HG02610 (cell line): Measurements from ENCODE around the gene UGT1A6.

Source experiments
- ATAC-seq: cut with Tn5 transposase; IDR thresholded peaks from one replicate; pipeline ENCODE4 v1.9.1; 2021; ENCODE audit warnings: mild to moderate bottlenecking, moderate library complexity; ENCODE audit not compliant: unreplicated experiment

Gene UGT1A6

DNA sequence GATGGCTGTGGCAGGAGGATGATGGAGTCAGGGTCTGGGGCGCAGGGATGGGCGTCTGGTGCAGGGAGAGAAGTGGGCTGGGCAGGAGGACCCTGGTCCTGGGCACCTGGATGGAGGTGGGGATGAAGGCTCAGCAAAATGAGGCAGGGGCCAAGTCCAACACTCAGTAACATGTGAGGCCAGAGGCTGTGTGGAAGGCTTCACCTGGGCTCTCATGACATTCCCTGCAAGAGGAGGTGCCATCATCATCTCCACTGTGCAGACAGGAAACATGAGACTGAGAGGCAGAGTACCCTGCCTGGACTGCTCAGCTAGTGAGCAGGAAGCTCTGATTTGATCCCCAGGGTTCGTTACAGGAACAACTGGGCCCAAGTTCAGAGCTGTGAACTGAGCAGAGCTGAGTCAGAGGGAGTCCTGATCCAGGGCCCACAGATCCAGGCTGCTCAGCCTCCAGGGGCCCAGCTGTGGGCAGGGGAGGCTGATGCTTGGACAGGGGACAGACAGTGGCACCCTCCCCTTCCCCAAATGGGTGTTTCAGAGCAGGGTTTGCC, 124.7 kb downstream of the UGT1A6 start:
- ATAC-seq: no peak

GRCh38 chr2:233817995-233818638, 125.4 kb downstream of the UGT1A6 start:
- no peak for ATAC-seq

DNA sequence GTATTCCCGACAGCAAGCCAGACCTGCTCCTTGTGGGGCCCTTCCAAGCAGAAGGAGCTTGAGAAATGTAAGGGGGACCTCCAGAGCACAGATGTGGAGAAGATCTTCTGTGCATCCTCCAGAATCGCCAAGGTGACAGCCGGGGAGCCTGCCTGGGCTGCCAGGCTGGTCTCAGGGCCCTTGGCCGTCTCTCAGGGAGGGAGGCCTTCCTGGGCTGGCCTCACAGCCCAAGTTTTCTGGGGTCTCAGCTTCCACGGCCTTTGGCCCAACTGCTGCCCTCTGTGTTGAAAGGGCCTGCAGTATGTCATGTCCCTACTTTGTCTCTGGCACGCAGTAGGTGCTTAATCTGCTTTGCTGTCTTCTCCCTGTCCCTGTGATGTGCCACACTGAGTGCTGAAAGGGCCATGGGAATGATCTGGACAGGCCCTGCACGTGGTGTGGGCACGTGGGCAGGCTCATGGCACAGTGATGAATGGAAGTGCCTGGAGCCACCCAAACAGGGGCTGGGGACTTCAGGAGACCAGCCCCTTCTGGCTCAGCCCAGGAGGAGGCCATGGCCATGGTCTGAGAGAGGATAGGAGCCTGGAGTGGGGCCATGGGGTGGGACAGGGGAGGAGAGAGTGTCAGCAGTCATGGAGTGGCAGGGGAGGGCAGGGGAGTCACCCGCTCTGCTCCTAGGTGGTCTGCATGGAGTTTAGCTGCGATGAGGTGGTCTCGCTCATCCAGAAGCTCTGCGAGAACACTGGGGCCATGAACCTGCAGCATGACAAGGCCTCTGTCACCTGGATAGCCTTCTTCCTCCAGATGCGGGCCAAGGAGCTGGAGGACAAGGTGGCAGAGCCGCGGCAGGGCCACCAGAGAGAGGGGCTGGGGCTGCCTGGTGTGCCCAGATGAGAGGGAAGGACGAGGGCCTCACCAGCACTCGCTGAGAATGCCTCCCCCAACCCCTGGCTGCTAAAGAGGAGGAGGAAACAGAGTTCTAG, 126.2 kb downstream of the UGT1A6 start:
- no peak for ATAC-seq

DNA sequence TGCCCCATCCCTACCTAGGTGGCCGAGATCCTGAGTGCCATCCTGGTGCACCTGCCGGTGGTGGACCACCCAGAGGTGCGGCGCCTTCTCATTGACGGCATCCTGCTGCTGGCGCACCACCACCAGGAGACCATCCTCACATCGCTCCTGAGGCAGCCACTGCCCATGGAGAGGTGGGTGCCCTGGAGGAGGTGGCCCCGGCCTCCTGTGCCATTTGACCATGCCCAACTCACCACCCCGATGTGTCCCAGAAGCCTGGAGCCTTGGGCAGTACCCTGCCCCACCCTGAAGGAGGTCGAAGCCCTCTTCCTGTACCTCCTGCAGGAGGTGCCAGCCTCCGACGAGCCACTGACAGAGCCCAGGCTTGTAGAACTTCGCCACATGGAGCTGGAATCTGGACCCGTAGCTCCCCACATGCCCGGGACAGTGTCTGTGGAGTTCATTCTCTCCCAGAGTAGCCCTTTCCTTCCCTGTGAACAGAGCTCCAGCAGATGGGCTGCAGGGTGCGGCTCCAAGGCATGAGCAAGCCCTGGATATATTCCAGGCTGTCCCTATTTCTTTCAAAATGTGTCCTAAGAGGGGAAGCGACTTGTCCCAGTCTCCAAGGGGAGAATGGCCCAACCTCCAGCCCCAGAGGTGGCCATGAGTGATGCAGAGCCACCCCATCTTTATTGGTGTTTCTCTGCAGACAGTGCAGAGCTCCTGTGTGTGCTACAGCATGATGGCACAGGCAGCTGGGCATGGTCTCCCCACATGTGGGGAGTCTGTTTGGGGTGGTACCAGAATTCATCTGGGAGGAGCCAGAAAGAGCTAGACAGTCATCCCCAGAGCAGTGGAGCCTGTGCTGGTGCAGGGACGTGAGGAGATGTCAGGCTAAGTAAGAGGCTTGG, 127.4 kb downstream of the UGT1A6 start:
- no peak for ATAC-seq

- no peak for ATAC-seq
Measured at GRCh38 chr2:233820774-233821105, 128.1 kb downstream of the UGT1A6 start.

- no peak for ATAC-seq
Measured at GRCh38 chr2:233821196-233821595, 128.5 kb downstream of the UGT1A6 start.

DNA sequence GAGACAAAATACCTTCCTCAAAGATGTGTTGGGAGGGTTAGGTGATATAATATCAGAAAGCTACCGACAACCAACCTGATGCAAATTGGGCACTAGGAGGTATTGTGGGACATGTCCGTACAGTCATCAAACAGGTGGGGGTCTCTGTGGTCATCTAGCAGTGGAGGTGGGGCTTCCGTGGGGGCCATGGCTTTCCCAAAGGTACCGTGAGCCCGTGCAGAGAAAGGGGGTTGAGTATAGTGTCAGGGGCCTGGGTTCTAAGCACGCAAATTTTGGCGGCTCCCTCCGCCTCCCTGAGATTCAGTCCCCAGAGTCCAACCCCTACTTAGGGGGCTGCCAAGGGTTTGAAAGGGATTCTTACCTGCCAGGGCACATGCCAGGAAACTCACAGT, 129.0 kb downstream of the UGT1A6 start:
- ATAC-seq: no peak

- ATAC-seq: no peak
Measured at GRCh38 chr2:233822101-233822771, 129.5 kb downstream of the UGT1A6 start.
